ENCODE data around the gene RALGAPB. TPM values are rescaled to one million over a fixed set of nuclear protein-coding genes. Genes with fewer than 3 reads are reported as not detected.
A peak's percentile ranks its signal among the peaks of the same experiment; 100 is the strongest.
"Not testable (repeated sequence)": the region's sequence is repeated elsewhere in the genome, so short reads cannot be mapped to it uniquely, and the experiment has no call there.

RALGAPB gene
- 1 to 10 TPM; 5.3 to 8.7 (median 6.2) TPM for polyA plus RNA-seq

DNA sequence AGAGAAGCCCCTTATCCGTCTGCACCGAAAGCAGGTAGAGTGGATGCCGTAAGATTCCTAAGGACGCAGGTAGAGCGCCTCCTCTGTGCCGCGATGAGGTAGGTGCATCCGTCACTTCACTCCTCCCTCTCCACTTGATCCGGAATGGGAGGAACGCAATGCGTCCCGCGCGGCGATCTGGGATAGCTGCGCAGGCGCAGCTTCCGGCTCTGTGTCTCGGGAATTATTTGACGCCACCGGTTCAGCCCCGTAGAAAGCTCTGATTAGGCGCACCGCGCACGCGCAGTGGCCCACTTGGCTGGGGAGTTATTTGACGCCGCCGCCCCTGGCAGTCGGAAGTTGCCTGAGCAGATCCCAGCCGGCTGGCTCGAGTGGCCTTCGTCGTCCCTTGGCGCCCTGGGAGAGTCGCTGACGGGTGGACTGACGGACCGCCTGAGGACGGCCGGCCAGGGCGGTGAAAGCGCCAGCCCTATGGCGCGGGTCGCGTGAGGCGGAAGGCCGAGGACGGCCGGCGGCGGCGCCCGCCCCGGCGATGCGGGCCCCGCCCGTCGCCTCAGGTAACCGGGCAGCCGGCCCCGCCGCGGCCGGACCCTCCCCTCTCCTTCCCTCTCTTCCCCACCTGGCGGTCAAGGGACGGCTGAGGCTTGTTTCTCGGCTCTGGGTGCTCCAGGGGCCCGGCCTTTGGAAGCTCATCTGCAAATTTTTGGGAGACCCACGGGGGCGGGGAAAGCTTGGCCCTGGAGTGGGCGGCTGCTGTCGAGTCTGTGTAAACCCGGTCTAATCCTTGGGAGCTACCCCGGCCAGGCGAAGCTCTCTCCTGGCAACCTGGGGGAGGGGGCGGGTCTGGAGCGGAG, at the start of gene RALGAPB:
Gene RALGAPB, plus strand, starts transcription at position 331 of the 854 bp plus-strand sequence. CDS start 15,590 bp downstream, outside the sequence.
- no peak within 1 kb of the TSS for H3K27ac ChIP-seq (ENCODE audit: low read depth, low read length)
- WGBS, 3 donors = 0 to 1% (median 0%) methylated on average over 65 to 80 of the region's 81 CpGs

DNA sequence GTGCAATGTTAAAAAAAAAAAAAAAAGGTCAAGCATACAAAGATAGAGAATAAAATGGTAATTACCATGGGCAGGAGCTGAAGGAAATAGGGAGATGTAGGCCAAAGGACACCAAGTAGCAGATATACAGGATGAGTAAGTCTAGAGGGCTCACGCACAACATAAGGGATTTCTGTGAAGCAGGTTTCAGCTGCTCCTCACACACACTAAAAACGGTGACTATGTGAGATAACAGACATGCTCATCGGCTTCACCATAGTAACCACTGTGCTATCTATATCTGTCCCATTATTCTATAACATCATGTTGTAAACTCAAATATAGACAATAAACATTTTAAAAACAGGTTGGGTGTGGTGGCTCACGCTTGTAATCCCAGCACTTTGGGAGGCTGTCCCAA, 49.1 kb upstream of the RALGAPB start:
- WGBS, 3 donors = 83 to 88% (median 86%) methylated on average over 4 of the region's 4 CpGs
- H3K27ac ChIP-seq (ENCODE audit: low read depth, low read length) = no peak overlapping the region

DNA sequence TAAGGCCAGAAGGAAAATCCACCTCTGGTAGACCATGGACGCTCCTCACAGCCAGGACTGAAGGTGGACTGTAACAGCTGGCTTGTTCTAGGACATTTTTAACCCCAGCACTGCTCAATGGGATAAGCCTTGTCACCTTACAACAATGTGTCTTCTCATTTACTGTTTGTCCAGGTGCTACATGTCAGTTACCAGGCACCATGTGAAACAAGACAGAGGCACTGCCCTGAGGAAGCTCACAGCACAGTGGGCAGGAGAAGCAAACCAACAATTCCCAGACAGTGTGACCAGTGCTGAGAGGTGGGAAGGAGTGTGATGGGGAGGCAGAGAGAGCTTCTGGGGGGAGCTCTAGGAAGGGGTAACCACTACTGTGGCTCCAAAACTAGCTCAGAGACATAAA, 48.2 kb upstream of the RALGAPB start:
- 96 to 100% (median 98%) methylated on average over 1 of the region's 1 CpG for WGBS, 3 donors
- H3K27ac ChIP-seq (ENCODE audit: low read depth, low read length) = no peak overlapping the region

DNA sequence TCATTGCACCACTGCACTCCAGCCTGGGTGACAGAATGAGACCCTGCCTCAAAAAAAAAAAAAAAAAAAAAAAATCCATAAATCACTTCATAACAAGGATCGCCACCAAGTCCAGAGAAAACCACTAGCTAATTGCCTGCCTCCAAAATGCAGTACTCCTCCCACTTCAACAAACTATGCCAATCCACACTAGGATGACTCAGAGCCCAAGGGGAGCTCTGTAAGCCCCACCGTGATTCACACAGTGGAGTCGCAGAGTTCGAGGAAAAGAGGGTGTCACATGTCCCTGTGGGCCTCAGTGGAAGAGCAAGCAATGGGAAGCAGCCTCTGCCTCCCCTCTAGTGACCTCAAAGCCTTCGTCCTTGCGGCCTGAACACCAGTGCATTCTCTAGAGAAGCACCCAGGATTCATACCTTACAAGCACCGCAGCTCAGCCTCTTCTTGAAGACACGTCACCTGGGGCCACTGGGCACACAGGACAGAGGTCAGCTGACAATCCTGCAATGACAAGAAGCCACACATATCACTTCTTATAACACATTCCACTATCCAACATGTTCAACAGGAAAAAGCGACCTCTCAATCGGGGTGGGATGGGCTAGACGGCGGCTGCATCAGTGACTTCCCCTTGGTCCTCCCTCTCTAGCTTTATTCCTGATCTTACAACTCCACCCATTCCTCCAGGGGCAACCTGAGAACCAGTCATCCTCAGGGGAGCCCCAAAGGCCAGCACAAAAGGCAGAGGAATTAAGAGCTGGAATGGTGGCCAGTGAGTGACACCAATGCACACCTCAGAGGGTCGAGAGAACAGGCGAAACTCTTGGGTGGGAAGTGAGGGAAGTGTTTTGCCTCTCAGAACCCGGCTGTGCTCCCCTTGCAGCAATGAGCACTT, 46.4 kb upstream of the RALGAPB start:
- 75 to 83% (median 82%) methylated on average over 15 of the region's 15 CpGs for WGBS, 3 donors
- no peak overlapping the region for H3K27ac ChIP-seq (ENCODE audit: low read depth, low read length)

DNA sequence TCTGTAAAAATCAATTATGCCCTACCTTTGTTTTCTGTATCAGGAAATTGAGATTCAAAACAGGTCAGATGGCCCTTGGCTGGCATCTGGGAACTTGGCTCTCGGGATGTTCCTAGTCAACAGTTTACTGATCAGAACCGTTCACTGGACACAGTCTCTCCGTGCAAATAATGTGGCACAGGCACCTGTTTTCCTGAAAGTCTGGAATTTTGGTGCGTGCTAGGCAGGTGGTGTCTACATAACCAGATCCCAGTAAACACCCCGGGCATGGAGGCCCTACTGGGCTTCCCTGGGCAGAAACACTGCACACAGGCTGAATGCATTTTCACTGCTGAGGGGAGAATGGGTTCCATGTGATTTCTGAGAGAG, 45.0 kb upstream of the RALGAPB start:
- WGBS, 3 donors = 72 to 88% (median 86%) methylated on average over 5 of the region's 5 CpGs
- no peak overlapping the region for H3K27ac ChIP-seq (ENCODE audit: low read depth, low read length)

DNA sequence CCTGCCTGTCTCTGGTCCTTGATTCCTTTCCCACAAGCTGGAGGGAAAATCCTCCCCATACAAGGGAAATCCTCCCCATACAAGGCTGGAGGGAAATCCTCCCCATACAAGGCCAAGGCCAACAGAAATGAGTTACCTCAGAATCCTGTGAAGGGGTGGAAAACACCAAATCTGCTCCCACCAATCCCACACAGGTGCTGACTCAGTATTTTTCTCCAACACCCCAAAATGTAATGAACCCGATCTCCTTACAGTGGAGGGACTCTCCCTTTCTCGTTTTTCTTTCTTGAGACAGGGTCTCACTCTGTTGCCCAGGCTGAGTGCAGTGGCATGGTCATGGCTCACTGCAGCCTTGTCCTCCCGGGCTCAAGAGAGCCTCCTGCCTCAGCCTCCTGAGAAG, 43.8 kb upstream of the RALGAPB start:
- WGBS, 3 donors = 90 to 95% (median 92%) methylated on average over 3 of the region's 3 CpGs
- no peak overlapping the region for H3K27ac ChIP-seq (ENCODE audit: low read depth, low read length)

DNA sequence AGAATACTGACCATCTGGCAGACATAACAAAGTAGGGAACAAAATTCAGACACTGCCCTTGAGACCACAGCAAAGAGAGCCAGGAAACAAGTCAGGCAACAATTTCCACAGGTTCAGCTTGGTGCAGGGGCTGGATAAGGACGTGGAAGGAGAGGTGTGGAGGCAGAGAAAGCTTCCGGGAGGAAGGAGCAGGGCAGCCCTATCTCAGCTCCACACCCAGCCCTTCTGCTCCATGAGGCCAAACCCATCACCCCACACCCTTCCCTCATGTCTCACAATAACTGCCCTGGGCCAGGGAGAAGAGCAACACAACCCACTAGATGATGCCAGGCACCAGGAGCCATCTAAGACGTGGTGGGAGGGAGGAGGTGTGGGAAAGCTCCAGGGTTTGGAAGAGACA, 43.3 kb upstream of the RALGAPB start:
- no peak overlapping the region for H3K27ac ChIP-seq (ENCODE audit: low read depth, low read length)
- WGBS, 3 donors = 73 to 92% (median 88%) methylated on average over 3 of the region's 3 CpGs

DNA sequence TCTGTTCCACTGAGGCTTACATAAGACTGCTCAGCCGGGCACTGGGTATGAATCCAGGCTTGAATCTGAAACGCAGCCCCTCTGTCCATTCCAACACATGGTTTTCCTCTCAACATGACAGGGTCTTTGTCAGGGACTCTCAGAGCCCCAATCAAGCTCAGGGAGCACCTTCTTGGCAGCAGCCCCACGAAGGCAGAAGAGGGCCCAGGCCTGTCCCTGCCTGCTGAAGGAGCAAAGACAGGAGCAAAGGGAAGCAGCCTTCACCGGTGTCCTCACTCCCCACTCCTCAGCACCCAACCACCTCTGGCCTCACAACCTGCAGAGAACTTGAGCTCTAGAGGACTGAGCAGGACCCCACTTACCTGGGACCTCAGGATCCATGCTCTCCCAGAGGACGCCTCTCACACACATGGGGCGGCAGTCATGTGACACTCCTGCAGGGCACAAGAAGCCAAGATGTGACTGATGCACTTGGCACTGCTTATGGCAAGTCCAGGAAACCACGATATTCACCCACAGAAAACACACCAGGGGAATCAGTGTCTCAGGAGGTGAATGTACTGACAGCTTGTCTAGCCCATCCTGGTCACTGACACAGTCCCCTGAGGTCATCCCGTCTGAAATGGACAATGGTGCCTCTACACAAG, 41.8 kb upstream of the RALGAPB start:
- WGBS, 3 donors = 83 to 88% (median 85%) methylated on average over 8 of the region's 8 CpGs
- H3K27ac ChIP-seq (ENCODE audit: low read depth, low read length) = no peak overlapping the region

DNA sequence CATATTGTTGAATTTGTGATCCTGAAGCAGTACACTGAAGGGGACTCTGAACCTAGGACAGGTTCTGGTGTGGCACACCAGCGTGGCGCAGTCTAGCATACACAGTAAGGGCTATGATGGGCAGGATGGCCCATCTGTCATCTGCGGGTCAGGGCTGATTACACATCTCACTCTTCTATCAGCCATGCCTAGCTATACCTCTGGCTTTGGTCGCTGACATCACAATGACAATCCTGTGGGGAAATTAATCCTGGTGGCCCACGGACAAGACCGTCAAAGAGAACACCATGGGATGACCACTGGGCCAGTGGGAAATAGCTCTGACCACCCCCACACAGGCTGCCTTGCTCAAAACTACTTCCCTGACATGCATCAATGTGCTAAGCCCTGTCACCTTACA, 40.4 kb upstream of the RALGAPB start:
- 92 to 96% (median 95%) methylated on average over 6 of the region's 6 CpGs for WGBS, 3 donors
- no peak overlapping the region for H3K27ac ChIP-seq (ENCODE audit: low read depth, low read length)

DNA sequence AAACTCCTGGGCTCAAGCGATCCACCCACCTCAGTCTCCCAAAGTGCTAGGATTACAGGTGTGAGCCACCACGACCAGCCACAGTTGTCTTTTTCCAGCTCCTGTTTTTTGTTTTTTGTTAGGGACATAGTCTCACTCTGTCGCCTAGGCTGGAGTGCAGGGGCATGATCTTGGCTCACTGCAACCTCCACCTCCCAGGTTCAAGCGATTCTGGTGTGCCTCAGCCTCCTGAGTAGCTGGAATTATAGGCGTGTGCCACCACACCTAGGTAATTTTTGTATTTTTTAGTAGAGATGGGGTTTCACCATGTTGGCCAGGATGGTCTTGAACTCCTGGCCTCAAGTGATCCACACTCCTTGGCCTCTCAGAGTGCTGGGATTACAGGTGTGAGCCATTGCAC, 39.8 kb upstream of the RALGAPB start:
- WGBS, 3 donors = 94 to 95% (median 95%) methylated on average over 5 of the region's 5 CpGs
- H3K27ac ChIP-seq (ENCODE audit: low read depth, low read length) = not testable (repeated sequence)

DNA sequence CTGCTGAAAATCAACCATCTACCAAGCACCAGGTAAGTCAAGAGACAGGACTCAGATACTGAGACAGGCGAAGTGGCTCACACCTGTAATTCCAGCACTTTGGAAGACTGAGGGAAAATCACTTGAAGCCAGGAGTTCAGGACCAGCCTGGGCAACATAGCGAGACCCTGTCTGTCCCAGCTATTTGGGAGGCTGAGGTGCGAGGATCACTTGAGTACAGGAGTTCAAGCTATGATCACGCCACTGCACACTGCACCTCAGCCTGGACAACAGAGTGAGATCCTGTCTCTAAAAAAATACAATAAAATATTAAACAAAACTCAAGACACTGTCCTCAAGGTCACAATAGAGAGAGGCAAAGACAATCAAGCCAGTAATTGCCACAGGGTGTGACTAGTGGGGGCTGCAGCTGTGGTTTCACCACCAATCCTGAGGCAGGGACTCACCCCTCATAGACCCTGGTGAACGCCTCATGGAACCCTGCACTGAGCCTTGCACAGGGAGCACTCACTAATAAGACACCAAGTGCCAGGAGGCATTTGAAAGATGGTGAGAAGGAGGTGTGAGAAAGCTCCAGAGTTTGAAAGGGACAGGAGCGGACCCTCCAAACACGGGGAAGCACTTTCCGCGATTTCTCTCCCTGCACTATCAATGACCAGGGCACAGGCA, 39.2 kb upstream of the RALGAPB start:
- H3K27ac ChIP-seq (ENCODE audit: low read depth, low read length) = no peak overlapping the region
- WGBS, 3 donors = 90 to 91% (median 90%) methylated on average over 9 of the region's 9 CpGs

DNA sequence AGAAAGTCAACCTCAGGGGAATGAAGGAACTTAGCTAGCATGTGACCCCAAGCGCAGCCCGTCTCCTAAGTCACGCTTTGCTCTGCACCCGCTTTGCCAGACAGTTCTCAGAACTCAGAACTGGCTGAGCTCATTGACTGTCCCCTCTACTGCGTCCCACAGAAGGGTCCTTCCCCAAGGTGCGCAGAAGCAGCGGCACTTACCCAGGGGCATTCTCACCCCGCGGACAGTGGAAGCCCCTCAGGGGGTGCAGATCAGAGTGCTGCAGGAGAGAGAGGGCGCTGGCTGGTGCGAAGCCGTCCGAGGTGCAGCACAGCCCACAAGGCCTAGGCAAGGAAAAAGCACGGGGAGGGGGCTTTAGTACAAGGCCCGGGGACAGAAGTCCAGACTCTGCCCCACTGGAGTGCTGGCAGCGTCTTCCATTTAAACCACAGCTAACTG, 38.3 kb upstream of the RALGAPB start:
- 3 to 5% (median 5%) methylated on average over 16 of the region's 16 CpGs for WGBS, 3 donors
- peak overlapping the region; percentile 68 for H3K27ac ChIP-seq (ENCODE audit: low read depth, low read length)

DNA sequence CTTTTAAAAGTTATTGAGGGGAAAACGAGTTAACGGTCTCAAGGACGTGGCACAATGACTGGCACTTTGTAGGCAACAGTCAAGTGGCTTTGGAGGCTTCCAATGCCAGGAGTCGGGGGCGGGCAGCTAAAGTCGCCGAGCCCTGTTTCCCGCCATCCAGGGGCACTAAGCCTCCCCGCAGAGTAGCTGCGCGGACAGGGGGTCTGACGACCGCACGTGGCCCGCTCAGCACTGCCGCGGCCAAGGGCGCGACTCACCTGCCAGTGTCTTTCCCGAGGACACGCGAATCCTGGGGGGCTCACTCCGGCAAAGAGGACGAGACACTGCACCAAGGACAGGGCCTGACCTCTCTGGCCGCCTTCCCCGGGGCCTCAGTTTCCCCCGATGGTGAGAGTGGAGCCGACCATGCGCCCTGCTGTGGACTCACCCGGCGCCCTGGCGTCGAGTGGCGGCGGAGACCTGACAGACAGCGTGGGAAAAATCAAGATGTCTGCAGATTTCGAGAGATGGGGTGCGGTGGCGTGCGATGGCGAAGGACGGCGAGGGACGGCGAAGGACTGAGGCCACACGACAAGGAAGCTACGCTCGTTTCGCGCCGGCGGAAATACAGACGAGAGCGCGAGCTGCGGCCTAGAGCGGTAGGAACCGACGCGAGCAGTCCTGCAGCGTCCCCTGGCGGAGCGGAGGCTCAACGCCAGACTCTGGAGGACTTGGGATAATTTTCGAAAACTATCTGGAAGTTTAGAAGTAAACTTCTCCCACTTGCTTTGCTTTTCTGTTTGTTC, 37.7 kb upstream of the RALGAPB start, which contains the start of gene SNHG17:
Gene SNHG17, minus strand, starts transcription at position 559 of the 785 bp plus-strand sequence.
- 1% methylated on average over 65 of the region's 65 CpGs for WGBS, 3 donors

DNA sequence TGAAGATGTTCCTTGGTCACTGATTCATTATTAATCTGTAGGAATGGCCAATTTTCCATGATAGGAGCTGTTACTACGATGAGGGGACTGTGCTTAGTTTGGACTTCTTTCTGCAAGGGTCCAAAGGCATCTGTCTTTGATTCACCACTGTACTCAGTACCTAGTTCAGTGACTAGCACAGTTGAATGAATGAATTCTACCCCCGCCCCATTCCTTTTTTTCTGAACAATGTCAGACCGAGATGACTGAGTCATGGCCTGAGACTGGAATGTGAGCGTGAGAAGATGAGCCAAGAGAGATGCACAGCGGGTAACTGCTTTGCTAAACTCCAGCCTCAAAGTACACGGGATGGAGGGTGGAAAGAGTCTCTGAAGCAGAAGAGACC, 37.1 kb upstream of the RALGAPB start:
- WGBS, 3 donors = 63 to 72% (median 71%) methylated on average over 6 of the region's 6 CpGs
- no peak overlapping the region for H3K27ac ChIP-seq (ENCODE audit: low read depth, low read length)

More for the DNA sequence above, 37.7 kb upstream of the RALGAPB start, which contains the start of gene SNHG17:
- H3K27ac ChIP-seq (ENCODE audit: low read depth, low read length) = peak within 1 kb of the TSS; percentile 68

DNA sequence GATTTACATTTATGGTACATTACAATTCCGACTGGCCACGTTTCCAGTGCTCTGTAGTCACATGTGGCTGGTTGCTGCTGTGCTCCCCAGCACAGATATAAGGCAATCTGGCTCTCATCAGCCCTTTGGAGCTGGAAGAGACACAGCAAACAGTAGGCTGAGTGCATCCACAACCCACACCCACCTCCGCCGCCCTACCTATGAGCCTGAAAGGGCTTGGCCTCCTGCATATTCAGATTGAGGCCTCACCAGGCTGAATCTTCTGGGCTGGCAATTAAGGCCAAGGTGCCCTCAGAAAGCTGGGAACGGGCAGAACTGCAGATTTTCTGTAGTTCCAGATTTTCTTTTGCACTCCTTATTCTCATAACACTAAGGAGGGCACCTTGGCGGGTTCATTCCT, 34.8 kb upstream of the RALGAPB start:
- H3K27ac ChIP-seq (ENCODE audit: low read depth, low read length) = no peak overlapping the region
- WGBS, 3 donors = 79 to 85% (median 79%) methylated on average over 6 of the region's 6 CpGs

DNA sequence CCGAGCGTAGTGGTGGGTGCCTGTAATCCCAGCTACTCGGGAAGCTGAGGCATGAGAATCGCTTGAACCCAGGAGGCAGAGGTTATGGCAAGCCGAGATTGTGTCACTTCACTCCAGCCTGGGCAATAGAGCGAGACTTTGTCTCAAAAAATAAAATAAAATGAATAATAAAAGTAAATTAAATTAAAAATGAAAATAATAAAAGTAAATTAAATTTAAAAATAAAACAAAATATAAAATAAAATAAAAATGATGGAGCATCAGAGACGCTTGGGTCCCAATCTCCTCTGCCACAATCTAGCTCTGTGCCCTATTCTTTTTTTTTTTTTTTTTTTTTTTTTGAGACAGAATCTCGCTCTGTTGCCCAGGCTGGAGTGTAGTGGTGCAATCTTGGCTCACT, 31.5 kb upstream of the RALGAPB start:
- WGBS, 3 donors = 89 to 92% (median 91%) methylated on average over 7 to 8 of the region's 8 CpGs

DNA sequence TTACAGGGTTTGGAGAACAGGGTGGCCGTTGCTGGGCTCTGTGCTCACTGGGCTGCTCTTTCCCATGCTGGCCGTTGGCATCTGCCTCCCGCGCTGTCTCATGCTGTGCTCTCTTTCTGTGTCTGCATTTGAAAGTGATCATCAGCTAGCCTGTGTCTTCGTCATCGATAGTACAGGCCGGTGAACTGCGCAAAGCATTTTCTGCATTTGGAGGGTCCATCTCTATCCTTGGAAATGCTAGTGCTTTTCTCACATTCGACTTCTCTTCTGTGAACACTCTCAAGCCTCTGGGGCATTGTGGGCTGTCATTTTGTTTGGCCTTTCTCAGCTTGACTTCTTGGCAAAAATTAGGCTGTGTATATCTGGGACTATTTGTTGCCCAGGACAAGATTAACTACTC, 30.7 kb upstream of the RALGAPB start:
- 57 to 62% (median 60%) methylated on average over 9 of the region's 9 CpGs for WGBS, 3 donors
- H3K27ac ChIP-seq (ENCODE audit: low read depth, low read length) = no peak overlapping the region

More for the DNA sequence above, 31.5 kb upstream of the RALGAPB start:
- not testable (repeated sequence) for H3K27ac ChIP-seq (ENCODE audit: low read depth, low read length)

Measured in adipose tissue (tissue), 3 donors.